Astrocyte (in vitro differentiated cells and primary cell): ENCODE measurements around the gene MEDAG. TPM values are rescaled to one million over a fixed set of nuclear protein-coding genes. Genes with fewer than 3 reads are reported as not detected.

ENCODE experiments used
- DNase-seq: peaks from one replicate; pipeline ENCODE4 v3.0.0-alpha.2; 2010; ENCODE audit warnings: low read depth
- FAIRE-seq: peaks from 2 replicates; lab custom pipeline; 2011; peaks lifted over from hg19 to GRCh38; lab: Jason Lieb, UNC
- H2AFZ ChIP-seq: 2 replicates; pipeline ENCODE4 v1.6.0; 2012; ENCODE audit warnings: low read depth, low read length, inconsistent platforms
- H3K27ac ChIP-seq: 2 replicates; pipeline ENCODE4 v1.5.1; 2011; ENCODE audit warnings: low read depth, low read length, inconsistent platforms
- H3K27me3 ChIP-seq: 2 replicates; pipeline ENCODE4 v1.6.0; 2011; ENCODE audit warnings: low read length, inconsistent platforms; ENCODE audit not compliant: insufficient read depth
- H3K36me3 ChIP-seq: 2 replicates; pipeline ENCODE4 v1.5.1; 2011; ENCODE audit warnings: low read length, inconsistent platforms; ENCODE audit not compliant: insufficient read depth
- H3K4me1 ChIP-seq: 2 replicates; pipeline ENCODE4 v1.5.1; 2011; ENCODE audit warnings: low read length, inconsistent platforms; ENCODE audit not compliant: insufficient read depth
- H3K4me2 ChIP-seq: 2 replicates; pipeline ENCODE4 v1.6.0; 2012; ENCODE audit warnings: low read length, inconsistent platforms
- H3K4me3 ChIP-seq: 2 replicates; pipeline ENCODE4 v1.5.1; 2011; ENCODE audit warnings: low read depth, mild to moderate bottlenecking, low read length, inconsistent platforms; ENCODE audit not compliant: insufficient read depth
- H3K79me2 ChIP-seq: 2 replicates; pipeline ENCODE4 v1.6.0; 2012; ENCODE audit warnings: mild to moderate bottlenecking, low read length, inconsistent platforms; ENCODE audit not compliant: insufficient read depth
- H3K9ac ChIP-seq: 2 replicates; pipeline ENCODE4 v1.6.0; 2012; ENCODE audit warnings: mild to moderate bottlenecking, low read length, inconsistent platforms
- H3K9me3 ChIP-seq: 2 replicates; pipeline ENCODE4 v1.5.1; 2012; ENCODE audit warnings: low read depth, mild to moderate bottlenecking, low read length, inconsistent platforms; ENCODE audit not compliant: insufficient read depth
- H4K20me1 ChIP-seq: 2 replicates; pipeline ENCODE4 v1.6.0; 2012; ENCODE audit warnings: low read length, inconsistent platforms; ENCODE audit not compliant: insufficient read depth
- H3K27ac Mint-ChIP-seq: one replicate; pipeline ENCODE4 v1.8.0; 2021; ENCODE audit warnings: mild to moderate bottlenecking, mixed read lengths; ENCODE audit not compliant: unreplicated experiment
- H3K27me3 Mint-ChIP-seq: one replicate; pipeline ENCODE4 v1.8.0; 2021; ENCODE audit warnings: low read depth, mixed read lengths; ENCODE audit not compliant: unreplicated experiment
- H3K36me3 Mint-ChIP-seq: one replicate; pipeline ENCODE4 v1.8.0; 2021; ENCODE audit warnings: low read depth, mixed read lengths; ENCODE audit not compliant: unreplicated experiment
- H3K4me1 Mint-ChIP-seq: one replicate; pipeline ENCODE4 v1.8.0; 2021; ENCODE audit warnings: low read depth, mixed read lengths; ENCODE audit not compliant: unreplicated experiment
- H3K4me3 Mint-ChIP-seq: one replicate; pipeline ENCODE4 v1.8.0; 2021; ENCODE audit warnings: mild to moderate bottlenecking, moderate library complexity, mixed read lengths; ENCODE audit not compliant: unreplicated experiment
- H3K9me3 Mint-ChIP-seq: one replicate; pipeline ENCODE4 v1.8.0; 2021; ENCODE audit warnings: mild to moderate bottlenecking, mixed read lengths; ENCODE audit not compliant: unreplicated experiment
- EZH2 ChIP-seq: IDR thresholded peaks from 2 replicates; pipeline ENCODE4 v1.6.1; 2012; ENCODE audit warnings: mild to moderate bottlenecking, low read length, inconsistent platforms; ENCODE audit not compliant: insufficient read depth
- total RNA-seq: library from RNA; stranded (reverse); gene quantifications from 2 replicates; pipeline ENCODE4 v1.2.1, GENCODE V29; 2021
- TF ChIP-seq, protein P1 (sequence below): IDR thresholded peaks from 2 replicates; pipeline ENCODE4 v1.5.1; 2011; ENCODE audit warnings: low read depth, mild to moderate bottlenecking, inconsistent platforms, low read length, moderate library complexity; ENCODE audit not compliant: insufficient read depth

MEDAG gene
- total RNA-seq, 1 donor from 2014 or later, result 1.5 TPM

DNA sequence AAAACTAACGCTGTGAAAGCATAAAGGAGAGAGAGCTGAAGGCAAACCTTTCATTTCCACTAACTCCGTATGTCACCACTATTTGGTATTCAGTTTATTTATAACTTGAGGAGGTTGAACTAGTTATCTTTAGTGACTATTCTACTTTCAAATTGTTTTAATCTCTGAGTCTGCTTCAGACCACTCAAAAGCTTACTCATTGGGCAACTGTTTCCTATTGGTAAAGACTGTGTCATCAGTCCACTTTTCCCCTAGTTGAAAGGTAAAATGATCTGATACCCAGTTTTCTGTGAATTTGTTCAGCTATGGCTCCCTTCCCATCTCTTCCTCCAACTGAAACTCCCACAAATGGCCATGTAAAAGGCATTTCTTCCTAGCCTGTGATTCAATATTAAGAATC, 65.5 kb downstream of the MEDAG start:
- H3K27ac ChIP-seq, result no peak overlapping the region
- H3K36me3 Mint-ChIP-seq, result no peaks in the 10 kb centered on the region
- no peaks in the 10 kb centered on the region for H3K9me3 ChIP-seq
- no peaks in the 10 kb centered on the region for H3K79me2 ChIP-seq
- peaks cover 3% of the 10 kb centered on the region for H3K4me1 ChIP-seq
- peak overlapping the region; percentile 42 for H3K4me2 ChIP-seq
- no peaks in the 10 kb centered on the region for H3K36me3 ChIP-seq
- no peak for TF ChIP-seq EZH2
- TF ChIP-seq, protein P1, sequence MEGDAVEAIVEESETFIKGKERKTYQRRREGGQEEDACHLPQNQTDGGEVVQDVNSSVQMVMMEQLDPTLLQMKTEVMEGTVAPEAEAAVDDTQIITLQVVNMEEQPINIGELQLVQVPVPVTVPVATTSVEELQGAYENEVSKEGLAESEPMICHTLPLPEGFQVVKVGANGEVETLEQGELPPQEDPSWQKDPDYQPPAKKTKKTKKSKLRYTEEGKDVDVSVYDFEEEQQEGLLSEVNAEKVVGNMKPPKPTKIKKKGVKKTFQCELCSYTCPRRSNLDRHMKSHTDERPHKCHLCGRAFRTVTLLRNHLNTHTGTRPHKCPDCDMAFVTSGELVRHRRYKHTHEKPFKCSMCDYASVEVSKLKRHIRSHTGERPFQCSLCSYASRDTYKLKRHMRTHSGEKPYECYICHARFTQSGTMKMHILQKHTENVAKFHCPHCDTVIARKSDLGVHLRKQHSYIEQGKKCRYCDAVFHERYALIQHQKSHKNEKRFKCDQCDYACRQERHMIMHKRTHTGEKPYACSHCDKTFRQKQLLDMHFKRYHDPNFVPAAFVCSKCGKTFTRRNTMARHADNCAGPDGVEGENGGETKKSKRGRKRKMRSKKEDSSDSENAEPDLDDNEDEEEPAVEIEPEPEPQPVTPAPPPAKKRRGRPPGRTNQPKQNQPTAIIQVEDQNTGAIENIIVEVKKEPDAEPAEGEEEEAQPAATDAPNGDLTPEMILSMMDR, result no peak
- H3K4me3 Mint-ChIP-seq, result no peak overlapping the region
- FAIRE-seq (peak; percentile 72), DNase-seq (peak; percentile 55)
- H3K9ac ChIP-seq, result no peak overlapping the region
- H3K27ac Mint-ChIP-seq, result peak overlapping the region; percentile 29
- H3K27me3 Mint-ChIP-seq, result no peaks in the 10 kb centered on the region
- H2AFZ ChIP-seq, result no peak overlapping the region
- no peaks in the 10 kb centered on the region for H4K20me1 ChIP-seq
- H3K4me1 Mint-ChIP-seq, result peaks cover 35% of the 10 kb centered on the region
- H3K9me3 Mint-ChIP-seq, result no peaks in the 10 kb centered on the region
- no peaks in the 10 kb centered on the region for H3K27me3 ChIP-seq
- no peak overlapping the region for H3K4me3 ChIP-seq

GRCh38 chr13:30972888-30973377, 66.9 kb downstream of the MEDAG start:
- H3K4me3 ChIP-seq, result no peak overlapping the region
- FAIRE-seq (no peak), DNase-seq (peak; percentile 87)
- Mint-ChIP-seq H3K27me3 (no peaks in the 10 kb centered on the region), H3K36me3 (no peaks in the 10 kb centered on the region), H3K4me3 (peak overlapping the region; percentile 5), H3K4me1 (peaks cover 45% of the 10 kb centered on the region), H3K27ac (peak overlapping the region; percentile 10), H3K9me3 (no peaks in the 10 kb centered on the region)
- H3K27ac ChIP-seq, result peak overlapping the region; percentile 18
- H3K27me3 ChIP-seq, result no peaks in the 10 kb centered on the region
- TF ChIP-seq, protein P1, result no peak
- no peak for TF ChIP-seq EZH2
- no peak overlapping the region for H3K9ac ChIP-seq
- H3K36me3 ChIP-seq, result no peaks in the 10 kb centered on the region
- no peaks in the 10 kb centered on the region for H3K9me3 ChIP-seq
- no peak overlapping the region for H2AFZ ChIP-seq
- H3K4me1 ChIP-seq, result peaks cover 11% of the 10 kb centered on the region
- H3K4me2 ChIP-seq, result no peak overlapping the region
- H3K79me2 ChIP-seq, result no peaks in the 10 kb centered on the region
- H4K20me1 ChIP-seq, result no peaks in the 10 kb centered on the region

DNA sequence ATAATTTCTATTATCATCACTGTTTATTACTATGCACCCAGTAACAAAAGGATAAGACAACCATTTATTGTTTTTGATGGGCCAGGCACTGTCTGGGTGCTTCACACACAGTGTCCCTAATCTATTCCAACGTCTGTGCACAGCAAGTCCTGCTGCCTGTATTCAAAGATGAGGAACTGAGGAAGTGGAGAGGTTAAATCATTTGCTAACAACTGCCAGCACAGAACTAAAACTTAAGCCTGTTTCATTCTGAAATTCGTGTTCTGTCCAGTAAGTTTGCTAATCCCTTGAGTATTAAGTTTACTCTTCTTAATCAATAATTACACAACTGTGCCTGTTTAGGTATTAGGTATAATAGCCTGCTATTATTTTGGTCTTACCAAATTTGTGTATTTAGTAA, 68.3 kb downstream of the MEDAG start:
- no peak overlapping the region for H3K4me3 ChIP-seq
- H3K9me3 Mint-ChIP-seq, result no peaks in the 10 kb centered on the region
- TF ChIP-seq EZH2, result no peak
- TF ChIP-seq, protein P1, result no peak
- no peak for FAIRE-seq
- H3K9me3 ChIP-seq, result no peaks in the 10 kb centered on the region
- no peaks in the 10 kb centered on the region for H3K27me3 Mint-ChIP-seq
- peaks cover 15% of the 10 kb centered on the region for H3K4me1 ChIP-seq
- no peaks in the 10 kb centered on the region for H3K79me2 ChIP-seq
- no peaks in the 10 kb centered on the region for H3K36me3 ChIP-seq
- H3K4me1 Mint-ChIP-seq, result peaks cover 40% of the 10 kb centered on the region
- no peak overlapping the region for H2AFZ ChIP-seq
- H3K27ac Mint-ChIP-seq, result no peak overlapping the region
- H3K4me3 Mint-ChIP-seq, result no peak overlapping the region
- no peak overlapping the region for H3K9ac ChIP-seq
- no peak overlapping the region for H3K27ac ChIP-seq
- DNase-seq, result no peak
- H3K4me2 ChIP-seq, result no peak overlapping the region
- H3K36me3 Mint-ChIP-seq, result no peaks in the 10 kb centered on the region
- no peaks in the 10 kb centered on the region for H4K20me1 ChIP-seq
- no peaks in the 10 kb centered on the region for H3K27me3 ChIP-seq

Other genes starting within 250 kb of the MEDAG start
- gene ALOX5AP, start 170.7 kb upstream of the MEDAG start, total RNA-seq, result 2.9 and 4.5 TPM in 2 replicates
- not detected in 2 replicates for gene TEX26, start 26.4 kb downstream of the MEDAG start, total RNA-seq